Muscle of back (tissue), 11 donors: ENCODE results near the gene KCNJ12. TPM values are rescaled to one million over a fixed set of nuclear protein-coding genes. Genes with fewer than 3 reads are reported as not detected.
"Not testable (repeated sequence)": the region's sequence is repeated elsewhere in the genome, so short reads cannot be mapped to it uniquely, and the experiment has no call there.

Source experiments
- DNase-seq, 3 donors: peaks; one replicate each; pipeline versions ENCODE4 v3.0.0 to v3.0.0-alpha.2; 2013
- polyA plus RNA-seq, 10 donors: library from polyadenylated mRNA; unstranded; fragments of 120-200 nt; gene quantifications; one replicate each; pipeline ENCODE4 v1.2.1, GENCODE V29; 2013; ENCODE audit not compliant: insufficient read length in 10 of 10

KCNJ12 gene
- polyA plus RNA-seq, 10 donors: 4.5 to 15.1 (median 9.9) TPM

DNA sequence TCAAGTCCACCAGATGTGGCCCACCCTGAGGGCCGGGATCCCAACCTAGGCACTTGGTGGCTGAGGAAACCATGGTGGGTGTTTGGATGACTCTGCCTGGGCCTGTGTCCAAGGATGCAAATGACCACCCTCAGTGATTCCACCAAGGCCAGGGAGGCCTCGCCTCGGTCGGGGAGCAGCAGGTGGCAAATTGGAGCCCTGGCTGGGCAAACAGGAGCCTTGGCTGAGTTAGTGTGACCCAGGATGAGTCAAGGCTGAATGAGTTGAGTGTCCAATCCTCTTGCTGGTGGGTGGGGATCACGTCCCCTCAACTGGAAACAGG, 62.8 kb downstream of the KCNJ12 start:
- not testable (repeated sequence) for DNase-seq

DNA sequence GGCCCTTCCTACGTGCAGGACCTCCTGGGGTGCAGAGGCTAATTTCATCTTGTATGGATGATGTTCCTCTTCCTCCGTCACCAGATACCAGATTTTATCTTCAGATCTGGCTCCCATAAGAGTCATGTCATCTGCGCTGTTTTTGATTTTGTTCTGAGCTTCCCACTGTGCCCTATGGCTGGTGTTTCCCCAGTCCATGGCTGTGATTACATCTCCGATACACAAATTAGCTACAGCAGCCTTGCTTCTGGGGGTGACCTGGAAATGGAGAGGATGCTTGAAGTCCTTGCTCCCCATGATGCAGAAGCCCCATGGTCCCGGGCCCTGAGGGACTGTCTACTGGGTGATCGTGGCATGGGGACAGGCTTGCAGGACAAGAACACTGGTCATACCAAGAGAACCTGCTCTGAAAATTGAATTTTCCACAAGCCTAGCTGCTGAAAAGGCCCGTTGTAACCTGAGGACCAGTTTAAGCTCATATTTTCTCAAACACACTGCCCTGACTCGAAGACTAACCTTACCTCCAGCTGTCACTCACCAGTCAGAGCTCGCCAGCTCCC, 69.0 kb downstream of the KCNJ12 start:
- no peak for DNase-seq

DNA sequence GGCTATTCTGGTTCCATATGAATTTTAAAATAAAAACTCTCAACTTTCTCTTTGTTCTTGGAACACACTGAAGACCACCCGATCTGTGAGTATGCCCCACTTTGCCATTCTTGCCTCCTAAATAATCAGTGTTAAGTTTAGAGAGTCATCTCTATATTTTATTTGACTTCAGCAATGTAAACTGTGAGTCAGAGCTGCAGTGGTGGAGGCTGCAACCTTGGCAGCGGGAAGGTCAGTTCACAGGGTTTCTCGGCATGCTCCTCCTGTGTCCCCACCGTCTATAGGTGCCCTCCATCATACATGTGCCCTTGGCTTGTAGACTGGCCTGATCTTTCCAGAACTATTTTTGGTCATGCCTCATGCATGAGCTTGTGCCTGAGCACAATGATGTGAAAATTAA, 71.4 kb downstream of the KCNJ12 start:
- DNase-seq: not testable (repeated sequence)

DNA sequence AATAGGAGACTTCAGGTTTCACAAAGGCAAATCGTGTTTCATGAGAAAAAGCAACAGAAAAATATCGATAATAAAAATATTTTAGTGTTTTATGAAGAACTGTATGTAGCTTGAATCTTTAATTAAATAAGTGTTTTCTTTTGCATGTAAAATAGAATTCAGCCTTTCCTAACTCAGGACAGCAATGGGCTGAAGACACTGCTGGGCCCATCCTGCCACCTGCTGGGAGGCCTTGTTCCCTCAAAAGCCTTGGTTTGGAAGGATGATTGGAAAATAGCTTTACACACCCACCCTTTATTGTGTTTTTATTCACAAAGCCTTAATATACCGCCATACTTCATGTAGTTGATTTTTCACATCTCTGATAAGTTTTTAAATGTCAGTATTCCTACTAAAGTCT, 73.7 kb downstream of the KCNJ12 start:
- not testable (repeated sequence) for DNase-seq

DNA sequence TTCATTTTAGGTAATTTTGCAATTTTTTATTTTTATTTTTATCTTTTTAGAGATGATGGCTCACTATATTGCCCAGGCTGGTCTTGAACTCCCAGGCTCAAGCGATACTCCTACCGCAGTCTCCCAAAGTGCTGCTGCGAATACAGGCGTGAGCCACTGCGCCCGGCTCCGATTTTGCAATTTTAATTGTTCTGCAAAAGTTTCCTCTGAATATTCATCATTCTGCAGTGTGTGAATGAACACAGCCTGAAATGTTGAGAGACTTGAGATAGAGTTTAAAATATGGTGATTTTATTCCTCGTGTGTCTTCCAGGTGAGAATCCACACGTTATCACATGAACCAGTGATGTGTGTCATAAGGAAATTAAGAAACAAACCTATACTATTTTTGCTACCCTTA, 75.8 kb downstream of the KCNJ12 start:
- no peak for DNase-seq

DNA sequence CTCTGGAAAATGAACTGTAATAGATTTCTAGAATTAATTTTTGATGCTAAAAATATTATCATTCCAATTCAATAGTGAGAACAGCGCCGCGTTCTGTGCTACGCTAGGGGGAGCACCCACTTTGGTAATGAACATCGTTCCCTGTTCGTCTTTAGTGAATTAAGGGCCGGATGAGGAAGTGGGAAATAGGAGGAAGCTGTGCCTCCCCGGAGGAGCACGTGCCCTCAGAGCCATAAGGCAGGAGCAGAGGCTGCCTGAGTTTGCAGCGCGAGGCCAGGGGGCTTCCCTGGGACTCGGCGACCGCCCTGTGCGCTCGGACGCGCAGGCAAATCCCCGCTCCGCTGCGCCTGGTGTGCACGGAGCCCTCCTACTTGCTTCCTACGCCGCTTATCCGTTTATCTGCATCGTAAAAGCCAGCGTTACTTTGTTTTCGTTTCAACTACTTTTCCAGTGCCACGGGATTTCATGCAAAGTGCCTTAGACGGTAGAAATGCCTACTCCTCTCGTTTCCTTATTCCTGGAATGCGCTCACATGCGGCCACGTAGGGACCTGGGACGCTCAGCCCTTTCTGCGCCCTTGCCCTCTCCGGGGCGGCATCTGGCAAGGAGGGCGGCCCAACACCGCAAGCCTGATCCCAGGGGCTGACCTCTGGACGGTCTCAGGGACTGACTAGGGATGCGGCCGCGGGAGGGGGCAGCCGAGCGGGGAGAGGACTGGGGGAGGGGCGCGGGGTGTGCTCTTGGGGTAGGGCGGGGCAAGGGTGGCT, 76.4 kb downstream of the KCNJ12 start:
- peak; percentile 71 to 89 (median 72) for DNase-seq

DNA sequence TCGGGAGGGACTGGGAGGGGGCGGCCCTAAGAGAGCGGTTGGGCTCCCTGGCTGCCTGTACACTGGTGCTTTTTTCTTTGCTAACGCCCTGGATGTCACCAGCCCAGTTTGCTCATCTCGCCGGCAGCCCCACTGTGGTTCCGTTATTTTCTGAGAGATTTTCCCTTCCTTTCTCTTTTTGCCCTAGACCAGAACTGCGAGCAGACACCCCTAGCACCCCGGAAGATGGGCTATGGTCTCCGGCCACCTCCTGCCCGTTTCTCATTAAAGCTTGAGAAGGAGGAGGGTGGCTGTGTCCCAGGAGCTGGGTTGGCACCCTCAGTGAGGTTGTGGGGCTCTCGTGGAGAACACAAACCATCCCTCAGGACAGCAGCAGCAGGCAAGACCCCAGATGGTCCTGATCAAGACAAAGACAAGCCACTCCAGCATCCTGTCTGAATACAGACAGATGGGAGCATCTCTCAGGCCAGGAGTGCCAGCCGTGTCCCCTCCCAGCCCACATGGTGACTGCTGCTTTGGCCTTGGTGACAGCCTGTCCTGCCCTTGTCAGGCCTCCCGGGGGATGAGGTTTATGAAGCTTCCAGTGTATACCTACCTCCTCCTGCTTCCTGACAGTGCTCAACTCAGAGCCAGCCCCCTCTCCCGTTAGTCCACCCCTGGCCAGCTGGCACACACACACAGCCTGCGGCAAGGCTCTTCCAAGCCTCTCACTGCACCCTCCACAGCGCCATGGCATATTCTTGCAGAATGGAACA, 77.2 kb downstream of the KCNJ12 start:
- DNase-seq: peak in 1 of 3 donors; percentile 13

DNA sequence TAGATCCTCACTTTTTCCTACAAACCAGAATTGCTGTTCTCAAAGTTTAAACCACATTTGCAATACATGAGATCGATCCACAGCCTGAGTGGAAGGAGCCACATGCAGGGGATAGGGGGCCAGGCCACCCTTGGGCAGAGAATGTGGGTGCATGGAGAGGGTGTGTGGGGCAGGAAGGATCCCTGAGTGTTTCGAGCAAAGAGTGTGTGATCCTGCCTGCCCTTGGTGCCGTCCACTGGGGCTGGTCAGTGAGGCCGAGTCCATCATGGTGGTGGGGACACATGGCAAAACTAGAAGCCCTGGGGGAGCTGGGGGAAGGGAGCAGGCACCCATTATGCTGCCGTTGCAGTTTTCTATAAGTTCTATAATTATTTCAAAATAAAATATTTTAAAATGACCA, 77.8 kb downstream of the KCNJ12 start:
- not testable (repeated sequence) for DNase-seq

DNA sequence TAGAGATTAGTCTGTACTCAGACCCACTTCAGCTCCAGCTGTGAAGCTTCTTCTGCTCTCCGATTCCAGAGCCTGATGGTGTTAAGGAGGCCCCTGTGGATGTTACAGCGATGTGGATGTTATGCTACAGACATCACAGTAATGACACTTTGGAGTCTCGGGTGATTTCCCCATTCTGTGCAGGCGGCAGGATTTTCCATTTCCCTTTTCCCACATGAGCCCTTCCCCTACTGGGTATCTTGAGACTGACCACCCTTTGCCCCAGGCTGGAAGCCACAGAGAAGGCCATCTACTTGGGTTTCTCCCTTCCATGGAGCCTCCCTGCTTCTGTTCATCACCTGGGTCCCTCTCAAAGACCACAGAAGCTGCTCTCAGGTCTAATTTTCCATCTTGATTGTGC, 78.3 kb downstream of the KCNJ12 start:
- no peak for DNase-seq

DNA sequence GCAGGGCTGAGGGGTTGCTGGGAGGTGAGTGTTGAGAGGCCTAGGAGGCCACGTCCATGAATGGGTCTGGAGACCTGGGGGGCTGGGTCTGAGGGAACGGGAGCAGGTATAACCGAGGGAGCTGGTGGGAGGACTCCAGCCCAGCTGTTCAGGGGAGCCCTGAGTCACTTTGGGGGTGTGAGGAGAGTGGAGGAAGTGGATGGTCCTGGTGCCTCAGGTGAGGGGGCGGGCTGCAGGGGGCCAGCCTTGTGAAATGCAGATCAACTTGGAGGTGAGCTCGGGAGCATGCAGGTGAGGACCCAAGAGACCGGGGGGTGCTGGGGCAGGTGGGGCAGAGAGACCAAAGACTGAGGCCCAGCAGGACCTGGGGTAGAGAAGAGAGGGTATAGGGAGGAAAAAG, 79.6 kb downstream of the KCNJ12 start:
- DNase-seq: no peak

DNA sequence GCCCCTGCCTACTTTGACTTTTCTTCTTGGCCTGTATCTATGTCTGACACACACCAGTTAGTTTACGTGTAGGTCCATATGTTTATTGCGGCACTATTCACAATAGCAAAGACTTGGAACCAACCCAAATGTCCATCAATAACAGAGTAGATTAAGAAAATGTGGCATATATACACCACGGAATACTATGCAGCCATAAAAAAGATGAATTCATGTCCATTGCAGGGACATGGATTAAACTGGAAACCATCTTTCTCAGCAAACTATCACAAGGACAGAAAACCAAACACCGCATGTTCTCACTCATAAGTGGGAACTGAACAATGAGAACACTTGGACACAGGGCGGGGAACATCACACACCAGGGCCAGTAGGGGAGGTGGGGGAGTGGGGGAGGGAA, 80.3 kb downstream of the KCNJ12 start:
- DNase-seq: not testable (repeated sequence)

DNA sequence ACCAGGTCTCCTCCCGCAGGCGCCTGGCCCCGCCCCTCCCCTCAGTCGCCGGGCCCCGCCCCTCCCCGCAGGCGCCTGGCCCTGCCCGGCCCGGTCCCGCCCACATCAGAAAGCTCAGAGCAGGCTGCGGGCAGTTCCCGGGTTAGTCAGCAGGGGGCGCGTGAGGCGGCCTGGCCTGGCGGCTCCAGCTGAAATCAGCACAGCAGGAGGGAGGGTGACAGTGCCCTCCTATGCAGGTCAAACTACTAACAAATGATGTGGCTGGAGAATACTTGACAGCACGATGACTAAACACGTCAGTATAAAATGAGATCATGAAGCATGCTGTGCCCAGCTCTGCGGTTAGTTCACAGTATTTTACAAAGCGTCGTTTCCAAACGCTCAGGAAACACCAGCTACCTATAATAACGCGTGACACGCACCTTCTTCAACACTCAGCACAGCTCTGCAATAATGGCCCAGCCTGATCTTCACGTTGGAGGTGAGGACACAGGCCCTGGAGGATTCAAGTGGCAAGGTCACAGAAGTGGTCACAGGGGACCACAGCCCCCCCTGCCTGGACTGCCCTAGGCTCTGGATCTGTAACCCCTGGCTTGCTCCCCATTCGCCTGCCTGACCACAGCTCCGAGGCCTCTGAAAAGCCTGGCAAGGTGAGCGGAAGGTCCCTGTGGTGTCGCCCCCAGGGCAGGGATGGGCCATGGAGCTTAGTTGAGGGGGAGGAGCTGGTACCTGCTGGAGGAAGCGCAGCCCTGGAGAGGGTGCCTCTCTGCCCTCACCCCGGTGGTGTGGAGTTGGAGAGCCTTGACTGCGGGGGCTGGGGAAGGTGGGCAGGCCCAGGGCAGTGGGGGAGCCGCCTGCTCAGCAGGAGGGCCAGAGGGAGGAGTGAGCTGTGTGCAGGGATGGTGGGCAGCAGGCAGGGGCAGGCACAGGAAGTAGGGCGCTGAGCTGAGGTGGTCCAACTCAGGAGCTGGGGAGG, 81.2 kb downstream of the KCNJ12 start:
- peak; percentile 69 to 79 (median 76) for DNase-seq

DNA sequence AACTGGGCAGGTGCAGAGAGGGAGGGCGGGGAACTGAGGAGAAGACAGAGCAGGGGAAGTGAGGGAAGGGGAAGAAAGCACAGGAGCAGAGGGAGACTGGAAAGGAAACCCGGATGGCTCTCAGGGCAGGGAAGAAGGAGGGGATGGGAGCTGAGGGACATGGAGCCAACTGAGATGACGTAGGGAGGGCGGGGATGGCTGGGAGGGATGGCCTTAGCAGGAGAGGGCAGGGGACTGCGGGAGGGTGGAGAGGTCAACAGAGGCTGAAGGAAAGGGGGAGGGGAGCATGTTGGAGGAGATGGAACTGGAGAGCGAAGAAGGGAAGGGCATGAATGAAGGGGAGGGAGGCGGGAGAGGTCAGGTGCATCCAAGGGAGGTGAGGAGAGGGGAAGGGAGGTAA, 81.9 kb downstream of the KCNJ12 start:
- no peak for DNase-seq

DNA sequence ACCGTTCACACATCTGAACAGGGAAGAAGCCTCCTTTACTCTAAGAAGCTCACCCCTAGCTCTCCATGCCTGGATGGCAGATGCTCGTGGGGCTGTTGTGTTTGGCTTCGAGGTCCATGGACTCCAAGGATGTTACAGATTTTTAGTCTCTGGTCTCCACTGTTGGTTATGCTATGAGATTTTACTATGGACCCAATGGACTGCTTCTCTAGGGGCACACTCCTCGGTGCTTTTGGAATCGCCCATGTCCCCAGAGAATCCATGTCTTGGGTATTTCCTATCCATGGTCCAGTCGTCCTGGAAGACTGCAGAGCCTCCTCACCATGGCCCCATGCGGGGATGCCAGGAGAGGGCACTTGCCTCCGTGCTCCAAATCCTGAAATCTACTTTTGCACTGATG, 83.4 kb downstream of the KCNJ12 start:
- DNase-seq: no peak

DNA sequence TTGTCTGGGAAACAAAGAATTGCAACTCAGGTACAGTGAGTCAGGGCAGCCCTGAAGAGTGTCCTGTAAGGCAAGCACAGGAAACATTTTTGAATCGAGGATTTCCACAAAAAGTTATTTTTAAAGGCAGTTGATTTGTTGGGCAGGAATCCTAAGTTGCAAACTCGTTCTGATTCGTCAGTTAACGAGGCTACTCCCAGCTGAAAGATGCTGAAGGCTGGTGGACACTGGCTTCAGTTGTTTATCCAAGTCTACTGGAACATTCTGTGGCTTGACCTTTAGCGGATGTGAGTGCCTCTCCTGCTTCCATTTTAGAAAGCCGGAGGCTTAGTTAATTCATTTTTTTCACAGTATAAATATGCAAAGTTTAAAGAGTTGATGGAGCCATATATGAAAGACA, 84.2 kb downstream of the KCNJ12 start:
- no peak for DNase-seq

DNA sequence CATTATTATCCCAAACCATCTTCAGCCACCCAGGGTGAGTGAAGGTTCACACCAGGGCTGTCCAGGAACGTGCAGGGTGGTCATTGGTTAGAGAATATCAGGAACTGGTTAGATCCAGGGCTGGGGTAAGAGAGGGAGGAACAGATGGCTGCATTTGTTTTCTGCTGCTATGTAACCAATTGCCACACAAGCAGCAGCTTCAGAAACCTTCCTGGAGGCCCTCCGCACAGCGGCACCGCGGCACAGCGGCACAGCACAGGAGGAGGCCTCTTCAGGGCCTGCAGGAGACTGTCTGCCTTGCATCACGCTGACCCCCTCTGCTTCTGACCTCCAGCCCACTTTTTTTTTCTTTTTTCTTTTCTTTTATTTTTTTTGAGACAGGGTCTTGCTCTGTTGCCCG, 86.1 kb downstream of the KCNJ12 start:
- no peak for DNase-seq

DNA sequence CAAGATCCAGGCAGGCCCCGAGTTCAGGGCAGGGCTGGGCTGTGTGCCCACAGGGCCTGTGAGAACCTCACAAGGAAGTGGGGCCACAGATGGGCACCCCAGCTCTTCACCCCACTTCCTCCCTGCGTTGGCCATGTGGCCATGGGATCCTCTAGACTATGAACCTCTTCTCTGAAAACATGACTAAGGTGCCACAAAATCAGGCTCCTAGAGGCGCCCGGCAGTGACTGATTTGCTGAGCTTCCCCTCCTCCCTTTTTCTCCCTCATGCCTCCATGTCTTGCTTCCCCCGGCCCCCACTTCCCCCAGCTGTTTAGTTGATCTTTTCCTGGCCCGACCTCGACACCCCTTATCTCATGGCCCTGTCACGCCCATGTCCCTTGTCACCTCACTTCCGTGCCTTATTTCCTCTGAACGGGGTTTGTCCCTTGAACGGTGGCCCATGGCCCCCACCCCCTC, 87.1 kb downstream of the KCNJ12 start:
- no peak for DNase-seq

DNA sequence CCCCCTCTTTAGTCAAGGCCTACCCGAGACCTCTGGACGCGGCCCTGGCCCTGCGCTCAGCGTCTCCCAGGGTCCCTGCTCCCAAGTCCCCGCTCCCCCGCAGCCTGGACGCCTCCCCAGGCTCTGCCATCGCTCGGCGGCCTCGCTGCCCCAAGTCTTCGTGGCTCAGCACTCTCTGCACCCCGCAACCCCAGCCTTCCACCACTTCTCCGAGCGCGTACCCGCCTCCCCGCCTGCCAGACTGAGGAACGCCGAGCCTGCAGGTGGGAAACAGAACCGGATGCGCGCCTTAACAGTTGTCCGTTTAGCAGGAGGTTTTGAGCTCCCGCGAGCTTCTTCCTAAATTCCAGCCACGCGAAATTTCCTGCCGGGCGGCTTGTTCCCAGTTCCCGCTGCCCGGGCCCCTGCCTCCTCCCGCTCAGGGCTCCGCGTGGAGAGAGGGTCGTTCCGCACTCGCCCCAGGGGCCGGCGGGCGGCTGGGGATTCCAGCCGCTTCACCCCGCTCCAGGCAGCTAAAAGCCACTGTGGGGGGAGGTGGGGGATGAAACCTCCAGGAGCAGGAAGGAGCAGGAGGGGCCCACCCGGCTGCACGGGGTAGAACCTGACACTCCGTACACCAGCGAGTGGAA, 87.7 kb downstream of the KCNJ12 start:
- DNase-seq: peak in 1 of 3 donors; percentile 50

DNA sequence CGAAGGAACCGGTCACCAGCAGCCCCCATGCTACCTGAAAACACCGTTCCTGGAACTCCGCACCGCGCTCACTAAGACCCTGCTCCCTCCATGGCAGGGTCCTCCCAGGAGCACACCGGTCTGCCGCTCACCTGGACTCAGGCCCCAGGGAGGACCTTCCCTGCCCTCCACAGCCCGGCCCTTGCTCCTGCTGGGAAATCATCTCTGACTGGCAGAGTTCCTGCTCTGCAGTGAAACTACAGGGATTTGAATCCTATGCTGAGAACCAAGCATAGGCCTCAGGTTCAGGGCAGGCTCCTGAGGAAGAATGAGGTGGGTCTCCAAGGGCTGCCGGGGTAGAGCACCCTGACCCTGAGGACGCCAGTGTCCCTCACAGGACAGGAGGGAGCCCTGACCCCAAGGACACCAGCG, 88.5 kb downstream of the KCNJ12 start:
- no peak for DNase-seq

DNA sequence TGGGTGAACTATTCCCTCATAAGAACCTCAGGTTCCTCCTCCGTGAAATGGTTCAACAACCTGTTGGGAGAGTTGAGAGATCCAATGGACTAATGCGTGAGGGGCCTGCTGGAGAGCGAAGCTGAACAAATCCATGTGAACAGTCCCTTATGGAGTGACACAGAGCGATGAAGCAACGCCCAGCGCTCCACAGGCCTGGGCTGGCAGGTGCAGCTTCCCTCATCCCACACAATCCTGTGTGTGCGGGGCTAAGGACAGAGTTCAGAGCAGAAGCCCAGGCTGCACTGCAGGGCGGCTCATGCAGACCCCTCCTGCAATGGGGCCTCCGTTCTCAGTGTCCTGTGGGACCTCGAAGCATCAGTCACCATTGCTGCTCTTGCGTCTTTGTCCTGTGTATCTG, 90.4 kb downstream of the KCNJ12 start:
- no peak for DNase-seq

DNA sequence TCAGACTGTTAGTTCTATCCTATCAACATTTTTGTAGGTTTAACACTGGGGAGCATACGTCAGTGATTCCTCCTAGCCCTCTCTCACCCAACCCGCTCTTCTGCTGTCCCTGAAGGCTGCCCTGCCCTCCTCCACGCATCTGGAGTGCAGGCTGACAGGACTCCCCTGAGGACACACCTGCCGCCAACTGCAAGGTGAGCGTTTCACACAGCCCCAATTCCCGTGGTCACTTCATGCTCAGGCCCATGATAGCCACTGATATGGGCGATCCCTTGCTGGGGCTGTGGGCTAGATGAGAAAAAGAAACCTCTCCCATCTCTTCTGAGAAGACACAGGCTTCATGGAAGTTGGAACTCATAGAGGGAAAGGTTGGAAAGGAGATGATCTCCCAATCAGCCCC, 91.0 kb downstream of the KCNJ12 start:
- DNase-seq: no peak
